ENCODE measurements around the gene GTF2H2.
"Not testable (repeated sequence)": the region's sequence is repeated elsewhere in the genome, so short reads cannot be mapped to it uniquely, and the experiment has no call there.

DNA sequence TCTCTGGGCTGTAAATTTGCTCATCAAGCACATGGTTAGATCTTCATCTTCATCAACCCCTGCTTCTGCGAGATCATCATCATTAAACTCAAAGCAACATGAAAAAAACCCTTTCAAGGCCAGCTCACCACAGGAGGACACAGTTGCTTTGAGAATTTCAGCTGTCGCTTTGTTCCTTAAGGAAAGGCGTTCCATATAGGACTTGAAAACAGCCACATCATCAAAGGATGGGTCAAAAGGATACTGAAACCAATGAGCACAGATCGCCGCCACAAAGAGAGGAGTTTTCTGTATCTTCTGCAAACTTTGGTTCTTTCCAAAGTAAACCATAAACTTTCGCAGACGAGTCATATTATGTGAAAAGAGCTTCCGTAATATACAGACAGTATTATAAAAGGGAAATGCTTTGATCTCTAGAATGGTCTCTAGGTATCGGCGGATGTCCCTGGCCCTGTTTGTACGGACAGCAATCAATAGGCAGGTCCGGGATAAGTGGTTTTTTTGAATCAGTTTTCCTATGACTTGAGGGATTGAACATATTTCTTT lies 42.3 kb upstream of the GTF2H2 start:
- TF ChIP-seq POLR2A (IDR thresholded peaks at IDR 0.05) = not testable (repeated sequence)
- TF ChIP-seq, protein P1, sequence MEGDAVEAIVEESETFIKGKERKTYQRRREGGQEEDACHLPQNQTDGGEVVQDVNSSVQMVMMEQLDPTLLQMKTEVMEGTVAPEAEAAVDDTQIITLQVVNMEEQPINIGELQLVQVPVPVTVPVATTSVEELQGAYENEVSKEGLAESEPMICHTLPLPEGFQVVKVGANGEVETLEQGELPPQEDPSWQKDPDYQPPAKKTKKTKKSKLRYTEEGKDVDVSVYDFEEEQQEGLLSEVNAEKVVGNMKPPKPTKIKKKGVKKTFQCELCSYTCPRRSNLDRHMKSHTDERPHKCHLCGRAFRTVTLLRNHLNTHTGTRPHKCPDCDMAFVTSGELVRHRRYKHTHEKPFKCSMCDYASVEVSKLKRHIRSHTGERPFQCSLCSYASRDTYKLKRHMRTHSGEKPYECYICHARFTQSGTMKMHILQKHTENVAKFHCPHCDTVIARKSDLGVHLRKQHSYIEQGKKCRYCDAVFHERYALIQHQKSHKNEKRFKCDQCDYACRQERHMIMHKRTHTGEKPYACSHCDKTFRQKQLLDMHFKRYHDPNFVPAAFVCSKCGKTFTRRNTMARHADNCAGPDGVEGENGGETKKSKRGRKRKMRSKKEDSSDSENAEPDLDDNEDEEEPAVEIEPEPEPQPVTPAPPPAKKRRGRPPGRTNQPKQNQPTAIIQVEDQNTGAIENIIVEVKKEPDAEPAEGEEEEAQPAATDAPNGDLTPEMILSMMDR (IDR thresholded peaks at IDR 0.05) = not testable (repeated sequence)
